Measurements from ENCODE around the gene ENTREP3. TPM values are rescaled to one million over a fixed set of nuclear protein-coding genes. Genes with fewer than 3 reads are reported as not detected.

The ENTREP3 gene
- total RNA-seq, 1 donor: 6.5 TPM

DNA sequence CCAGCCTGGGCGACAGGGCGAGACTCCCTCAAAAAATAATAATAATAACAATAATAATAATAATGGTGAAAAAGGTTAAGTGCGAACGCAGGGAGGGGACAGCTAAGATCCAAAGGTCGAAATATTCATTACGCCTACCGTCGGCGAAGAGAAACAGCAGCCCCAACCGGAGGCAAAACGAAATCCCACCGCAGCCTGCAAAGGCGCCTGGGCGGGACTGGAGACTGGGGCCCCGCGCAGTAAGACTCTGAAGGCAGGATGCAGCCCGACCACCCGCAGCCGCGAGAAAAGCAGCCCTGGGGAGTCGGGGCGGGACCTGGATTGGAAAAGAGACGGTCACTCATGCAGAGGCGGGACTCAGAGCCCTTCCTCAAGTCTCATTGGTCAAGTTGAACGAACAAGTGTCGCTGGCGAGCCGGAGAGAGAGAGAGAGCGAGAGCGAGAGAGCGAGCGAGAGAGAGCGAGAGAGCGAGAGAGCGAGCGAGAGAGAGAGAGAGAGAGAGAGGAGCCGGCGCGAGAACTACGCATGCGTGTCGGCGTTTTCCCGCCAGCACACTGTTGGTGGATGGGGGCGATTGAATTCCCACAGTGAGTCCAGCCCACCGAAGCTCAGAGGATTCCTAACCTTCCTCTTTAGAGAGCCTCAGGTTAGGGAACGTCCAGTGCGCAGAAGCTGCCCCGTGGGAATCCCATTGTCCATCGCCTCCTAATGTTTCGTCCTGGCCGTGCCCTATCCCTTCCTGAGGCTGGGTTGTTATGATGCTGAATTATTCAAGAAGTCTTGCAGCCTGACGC is 10.7 kb downstream of the ENTREP3 start:
- Histone ChIP-seq H3K9me3 (ENCODE audit: low read depth, low read length) (no peaks in the 10 kb centered on the region), H3K79me2 (ENCODE audit: insufficient read depth, low read length) (peaks cover 32% of the 10 kb centered on the region), H3K4me3 (ENCODE audit: insufficient read depth, low read length) (peak overlapping the region; percentile 75), H3K36me3 (ENCODE audit: insufficient read depth, low read length) (peaks cover 11% of the 10 kb centered on the region), H3K27ac (ENCODE audit: low read depth, low read length) (peak overlapping the region; percentile 75), H4K20me1 (ENCODE audit: insufficient read depth, low read length) (no peaks in the 10 kb centered on the region), H3K27me3 (ENCODE audit: insufficient read depth, low read length) (no peaks in the 10 kb centered on the region), H2AFZ (ENCODE audit: low read length) (peak overlapping the region; percentile 97), H3K4me2 (ENCODE audit: insufficient read depth, low read length) (peak overlapping the region; percentile 93), H3K4me1 (ENCODE audit: insufficient read depth, low read length) (peaks cover 23% of the 10 kb centered on the region)
- TF ChIP-seq, protein P1, sequence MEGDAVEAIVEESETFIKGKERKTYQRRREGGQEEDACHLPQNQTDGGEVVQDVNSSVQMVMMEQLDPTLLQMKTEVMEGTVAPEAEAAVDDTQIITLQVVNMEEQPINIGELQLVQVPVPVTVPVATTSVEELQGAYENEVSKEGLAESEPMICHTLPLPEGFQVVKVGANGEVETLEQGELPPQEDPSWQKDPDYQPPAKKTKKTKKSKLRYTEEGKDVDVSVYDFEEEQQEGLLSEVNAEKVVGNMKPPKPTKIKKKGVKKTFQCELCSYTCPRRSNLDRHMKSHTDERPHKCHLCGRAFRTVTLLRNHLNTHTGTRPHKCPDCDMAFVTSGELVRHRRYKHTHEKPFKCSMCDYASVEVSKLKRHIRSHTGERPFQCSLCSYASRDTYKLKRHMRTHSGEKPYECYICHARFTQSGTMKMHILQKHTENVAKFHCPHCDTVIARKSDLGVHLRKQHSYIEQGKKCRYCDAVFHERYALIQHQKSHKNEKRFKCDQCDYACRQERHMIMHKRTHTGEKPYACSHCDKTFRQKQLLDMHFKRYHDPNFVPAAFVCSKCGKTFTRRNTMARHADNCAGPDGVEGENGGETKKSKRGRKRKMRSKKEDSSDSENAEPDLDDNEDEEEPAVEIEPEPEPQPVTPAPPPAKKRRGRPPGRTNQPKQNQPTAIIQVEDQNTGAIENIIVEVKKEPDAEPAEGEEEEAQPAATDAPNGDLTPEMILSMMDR (IDR thresholded peaks at IDR 0.05; ENCODE audit: extremely low read depth, low read depth, low read length): no peak
- peak; percentile 99 for DNase-seq (ENCODE audit: insufficient read length, low spot score, missing footprints)

DNA sequence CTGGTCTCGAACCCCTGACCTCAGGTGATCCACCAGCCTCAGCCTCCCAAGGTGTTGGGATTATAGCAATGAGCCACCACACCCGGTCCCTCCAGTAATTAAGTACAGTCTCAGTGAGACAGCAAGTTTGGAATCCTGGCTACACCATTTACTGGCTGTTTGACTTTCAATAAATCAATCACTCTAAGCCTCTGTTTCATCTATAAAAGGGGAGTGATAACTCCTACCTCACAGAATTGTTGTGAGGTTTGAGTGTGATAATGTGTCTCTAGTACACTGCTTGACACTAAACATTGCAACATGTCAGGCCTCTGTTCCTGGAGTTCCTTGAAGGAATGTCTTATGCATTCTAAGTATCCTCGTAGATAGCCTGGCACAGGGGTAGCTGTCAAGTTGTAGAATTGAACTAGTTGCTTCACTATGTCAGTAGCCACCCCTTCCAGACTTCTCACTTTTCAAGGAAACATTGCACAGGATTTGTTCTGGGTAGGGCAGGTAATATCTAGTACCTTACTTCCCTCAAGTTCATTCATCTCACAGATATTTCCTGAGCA is 12.4 kb downstream of the ENTREP3 start:
- Histone ChIP-seq H3K79me2 (ENCODE audit: insufficient read depth, low read length) (peaks cover 33% of the 10 kb centered on the region), H3K4me3 (ENCODE audit: insufficient read depth, low read length) (peak overlapping the region; percentile 75), H3K27me3 (ENCODE audit: insufficient read depth, low read length) (no peaks in the 10 kb centered on the region), H2AFZ (ENCODE audit: low read length) (no peak overlapping the region), H3K36me3 (ENCODE audit: insufficient read depth, low read length) (peaks cover 13% of the 10 kb centered on the region), H4K20me1 (ENCODE audit: insufficient read depth, low read length) (no peaks in the 10 kb centered on the region), H3K4me1 (ENCODE audit: insufficient read depth, low read length) (peaks cover 23% of the 10 kb centered on the region), H3K4me2 (ENCODE audit: insufficient read depth, low read length) (peak overlapping the region; percentile 93), H3K27ac (ENCODE audit: low read depth, low read length) (peak overlapping the region; percentile 75), H3K9me3 (ENCODE audit: low read depth, low read length) (no peaks in the 10 kb centered on the region)
- TF ChIP-seq, protein P1 (IDR thresholded peaks at IDR 0.05; ENCODE audit: extremely low read depth, low read depth, low read length): no peak
- no peak for DNase-seq (ENCODE audit: insufficient read length, low spot score, missing footprints)

DNA sequence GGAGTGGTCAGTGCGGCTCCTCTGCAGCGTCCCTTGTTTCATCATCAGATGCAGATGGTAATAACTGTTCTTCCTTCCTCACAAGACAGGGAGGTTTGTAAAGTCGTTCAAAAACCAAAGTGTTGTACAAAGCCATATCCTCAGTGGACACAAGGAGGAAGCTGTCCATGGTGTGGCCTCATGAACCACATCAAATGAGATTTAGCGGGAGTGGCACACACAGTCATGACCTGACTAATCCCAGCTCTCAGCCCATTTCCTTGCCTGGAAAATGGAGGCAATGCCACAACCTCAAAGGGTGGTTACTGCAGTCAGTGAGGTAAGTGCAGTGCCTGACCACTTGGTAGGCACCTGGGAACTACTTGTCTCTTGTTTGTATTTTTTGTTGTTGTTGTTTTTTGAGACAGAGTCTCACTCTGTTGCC is 13.4 kb downstream of the ENTREP3 start:
- peak overlapping the region; percentile 11 for H3K27ac ChIP-seq (ENCODE audit: low read depth, low read length)
- TF ChIP-seq, protein P1 (IDR thresholded peaks at IDR 0.05; ENCODE audit: extremely low read depth, low read depth, low read length): no peak

DNA sequence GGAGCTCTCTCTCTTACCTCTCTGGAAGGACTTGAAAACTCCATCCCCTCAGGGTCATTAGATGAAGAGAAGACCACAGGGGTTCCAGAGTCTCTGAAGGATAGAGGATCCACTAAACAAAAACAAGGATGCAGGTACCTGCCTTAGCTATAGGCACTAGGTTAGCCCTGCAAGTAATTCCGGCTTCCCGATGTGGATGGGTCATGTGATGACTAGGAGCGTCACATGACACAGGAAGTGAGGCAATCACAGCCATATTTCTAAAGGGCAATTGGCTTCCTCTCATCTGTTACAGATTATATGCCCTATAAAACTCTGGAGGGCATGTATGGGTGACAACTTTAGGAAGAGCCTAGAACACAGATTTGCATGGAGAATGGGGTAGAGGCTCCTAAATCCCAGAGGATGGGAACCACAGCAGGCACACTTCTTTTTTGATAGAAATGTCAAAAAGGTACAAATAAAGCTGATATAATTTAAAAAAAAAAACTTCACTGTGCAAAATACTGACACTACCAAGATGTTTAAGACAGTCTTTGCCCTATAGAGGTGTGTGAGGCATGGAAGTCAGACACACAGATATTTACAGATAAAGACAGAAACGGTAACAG is 14.1 kb downstream of the ENTREP3 start:
- Histone ChIP-seq H3K27ac (ENCODE audit: low read depth, low read length) (peak overlapping the region; percentile 11), H3K4me3 (ENCODE audit: insufficient read depth, low read length) (peak overlapping the region; percentile 63), H3K4me1 (ENCODE audit: insufficient read depth, low read length) (peaks cover 23% of the 10 kb centered on the region), H3K4me2 (ENCODE audit: insufficient read depth, low read length) (peak overlapping the region; percentile 74), H3K9me3 (ENCODE audit: low read depth, low read length) (no peaks in the 10 kb centered on the region), H4K20me1 (ENCODE audit: insufficient read depth, low read length) (no peaks in the 10 kb centered on the region), H3K27me3 (ENCODE audit: insufficient read depth, low read length) (no peaks in the 10 kb centered on the region), H2AFZ (ENCODE audit: low read length) (peak overlapping the region; percentile 58), H3K79me2 (ENCODE audit: insufficient read depth, low read length) (peaks cover 33% of the 10 kb centered on the region), H3K36me3 (ENCODE audit: insufficient read depth, low read length) (peaks cover 15% of the 10 kb centered on the region)
- DNase-seq (ENCODE audit: insufficient read length, low spot score, missing footprints): peak; percentile 92
- TF ChIP-seq, protein P1 (IDR thresholded peaks at IDR 0.05; ENCODE audit: extremely low read depth, low read depth, low read length): no peak

More for the DNA sequence above, 13.4 kb downstream of the ENTREP3 start:
- H3K9me3 ChIP-seq (ENCODE audit: low read depth, low read length): no peaks in the 10 kb centered on the region
- peaks cover 8% of the 10 kb centered on the region for H3K36me3 ChIP-seq (ENCODE audit: insufficient read depth, low read length)
- no peaks in the 10 kb centered on the region for H4K20me1 ChIP-seq (ENCODE audit: insufficient read depth, low read length)
- H3K4me1 ChIP-seq (ENCODE audit: insufficient read depth, low read length): peaks cover 23% of the 10 kb centered on the region
- H2AFZ ChIP-seq (ENCODE audit: low read length): peak overlapping the region; percentile 58
- H3K79me2 ChIP-seq (ENCODE audit: insufficient read depth, low read length): peaks cover 33% of the 10 kb centered on the region
- peak overlapping the region; percentile 74 for H3K4me2 ChIP-seq (ENCODE audit: insufficient read depth, low read length)
- no peaks in the 10 kb centered on the region for H3K27me3 ChIP-seq (ENCODE audit: insufficient read depth, low read length)
- DNase-seq (ENCODE audit: insufficient read length, low spot score, missing footprints): no peak
- no peak overlapping the region for H3K4me3 ChIP-seq (ENCODE audit: insufficient read depth, low read length)

Measured in osteoblast (primary cell).